ENCODE results near the gene RNF41. TPM values are rescaled to one million over a fixed set of nuclear protein-coding genes. Genes with fewer than 3 reads are reported as not detected.

The RNF41 gene
- polyA plus RNA-seq, 1 of the 3 experiments (the other 2 are of a cell fraction) = 127 TPM

- DNase-seq = no peak
- WGBS (ENCODE audit: low lambda C conversion rate) = no CpG with 5 or more reads among the region's 11 CpGs
- H3K27me3 ChIP-seq (ENCODE audit: insufficient read depth) = no peaks in the 10 kb centered on the region
- no peak overlapping the region for H3K4me3 ChIP-seq (ENCODE audit: low read depth in 2 of 2, low read length in 1 of 2)
- H3K4me2 ChIP-seq = no peak overlapping the region
- H3K9ac ChIP-seq = no peak overlapping the region
- peaks cover 14% of the 10 kb centered on the region for H3F3A ChIP-seq (replicated peaks; ENCODE audit: insufficient read depth)
- H3K4me1 ChIP-seq (ENCODE audit: control insufficient read depth in 1 of 2, insufficient read depth in 2 of 2, low read depth in 1 of 2, low read length in 1 of 2) = peaks cover 0 to 7% of the 10 kb centered on the region in 2 experiments; a peak in 1 of 4 replicates
- POLR2A ChIA-PET = interaction anchor here (1.6 kb wide), 1 partner anchor 9 kb away, joined by 5 read pairs; the partner anchor contains the start of gene RNF41
- TF ChIP-seq SMC3 (IDR thresholded peaks at IDR 0.05; ENCODE audit: low read depth, low read length) = no peak
- no peak for TF ChIP-seq FOXM1 (IDR thresholded peaks at IDR 0.05; ENCODE audit: low read depth)
- TF ChIP-seq SIN3A (IDR thresholded peaks at IDR 0.05; ENCODE audit: borderline replicate concordance, low read depth, low read length) = no peak
- no peak for TF ChIP-seq EZH2phosphoT487 (IDR thresholded peaks at IDR 0.05; ENCODE audit: borderline replicate concordance, low read depth)
- TF ChIP-seq, protein P1, sequence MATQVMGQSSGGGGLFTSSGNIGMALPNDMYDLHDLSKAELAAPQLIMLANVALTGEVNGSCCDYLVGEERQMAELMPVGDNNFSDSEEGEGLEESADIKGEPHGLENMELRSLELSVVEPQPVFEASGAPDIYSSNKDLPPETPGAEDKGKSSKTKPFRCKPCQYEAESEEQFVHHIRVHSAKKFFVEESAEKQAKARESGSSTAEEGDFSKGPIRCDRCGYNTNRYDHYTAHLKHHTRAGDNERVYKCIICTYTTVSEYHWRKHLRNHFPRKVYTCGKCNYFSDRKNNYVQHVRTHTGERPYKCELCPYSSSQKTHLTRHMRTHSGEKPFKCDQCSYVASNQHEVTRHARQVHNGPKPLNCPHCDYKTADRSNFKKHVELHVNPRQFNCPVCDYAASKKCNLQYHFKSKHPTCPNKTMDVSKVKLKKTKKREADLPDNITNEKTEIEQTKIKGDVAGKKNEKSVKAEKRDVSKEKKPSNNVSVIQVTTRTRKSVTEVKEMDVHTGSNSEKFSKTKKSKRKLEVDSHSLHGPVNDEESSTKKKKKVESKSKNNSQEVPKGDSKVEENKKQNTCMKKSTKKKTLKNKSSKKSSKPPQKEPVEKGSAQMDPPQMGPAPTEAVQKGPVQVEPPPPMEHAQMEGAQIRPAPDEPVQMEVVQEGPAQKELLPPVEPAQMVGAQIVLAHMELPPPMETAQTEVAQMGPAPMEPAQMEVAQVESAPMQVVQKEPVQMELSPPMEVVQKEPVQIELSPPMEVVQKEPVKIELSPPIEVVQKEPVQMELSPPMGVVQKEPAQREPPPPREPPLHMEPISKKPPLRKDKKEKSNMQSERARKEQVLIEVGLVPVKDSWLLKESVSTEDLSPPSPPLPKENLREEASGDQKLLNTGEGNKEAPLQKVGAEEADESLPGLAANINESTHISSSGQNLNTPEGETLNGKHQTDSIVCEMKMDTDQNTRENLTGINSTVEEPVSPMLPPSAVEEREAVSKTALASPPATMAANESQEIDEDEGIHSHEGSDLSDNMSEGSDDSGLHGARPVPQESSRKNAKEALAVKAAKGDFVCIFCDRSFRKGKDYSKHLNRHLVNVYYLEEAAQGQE (IDR thresholded peaks at IDR 0.05; ENCODE audit: low read depth, low read length) = no peak
- TF ChIP-seq TAF1 (IDR thresholded peaks at IDR 0.05; ENCODE audit: borderline replicate concordance, low read depth, low read length) = no peak
- no peak for TF ChIP-seq TCF12 (IDR thresholded peaks at IDR 0.05)
- TF ChIP-seq GATA2 (CRISPR knock-in tag; IDR thresholded peaks at IDR 0.05) = no peak
- TF ChIP-seq GABPA (IDR thresholded peaks at IDR 0.05; ENCODE audit: low read depth) = no peak
- TF ChIP-seq, protein P2, sequence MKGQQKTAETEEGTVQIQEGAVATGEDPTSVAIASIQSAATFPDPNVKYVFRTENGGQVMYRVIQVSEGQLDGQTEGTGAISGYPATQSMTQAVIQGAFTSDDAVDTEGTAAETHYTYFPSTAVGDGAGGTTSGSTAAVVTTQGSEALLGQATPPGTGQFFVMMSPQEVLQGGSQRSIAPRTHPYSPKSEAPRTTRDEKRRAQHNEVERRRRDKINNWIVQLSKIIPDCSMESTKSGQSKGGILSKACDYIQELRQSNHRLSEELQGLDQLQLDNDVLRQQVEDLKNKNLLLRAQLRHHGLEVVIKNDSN (IDR thresholded peaks at IDR 0.05; ENCODE audit: borderline replicate concordance, low read depth) = no peak
- no peak for TF ChIP-seq FOSL2 (IDR thresholded peaks at IDR 0.05; ENCODE audit: borderline replicate concordance, low read depth)
- TF ChIP-seq NRF1 (IDR thresholded peaks at IDR 0.05; ENCODE audit: low read depth, low read length) = no peak
- no peak for TF ChIP-seq EP300 (IDR thresholded peaks at IDR 0.05; ENCODE audit: borderline replicate concordance in 1 of 2, low read depth in 1 of 2, low read length in 1 of 2)
- no peak for TF ChIP-seq MXI1 (IDR thresholded peaks at IDR 0.05; ENCODE audit: low read depth, low read length)
- TF ChIP-seq RFX5 (IDR thresholded peaks at IDR 0.05; ENCODE audit: low read length) = no peak
- TF ChIP-seq YY1 (IDR thresholded peaks at IDR 0.05; ENCODE audit: low read depth) = no peak
- no peak for TF ChIP-seq RCOR1 (IDR thresholded peaks at IDR 0.05; ENCODE audit: low read length)
- no peak for TF ChIP-seq CHD2 (IDR thresholded peaks at IDR 0.05; ENCODE audit: low read length, partially characterized antibody)
- no peak for TF ChIP-seq IRF3 (IDR thresholded peaks at IDR 0.05; ENCODE audit: low read depth, low read length)
- H3K36me3 ChIP-seq (replicated peaks in 1 of 2; ENCODE audit: control insufficient read depth in 1 of 2, insufficient read depth in 2 of 2, low read length in 1 of 2) = peaks cover 0 to 1% of the 10 kb centered on the region in 2 experiments
- no peak overlapping the region for H2AFZ ChIP-seq (ENCODE audit: low read depth)
- H4K20me1 ChIP-seq (ENCODE audit: insufficient read depth) = no peaks in the 10 kb centered on the region
- H3K9me2 ChIP-seq = no peaks in the 10 kb centered on the region
- no peaks in the 10 kb centered on the region for H3K9me3 ChIP-seq
- CTCF ChIA-PET = interaction anchor here (1.3 to 1.7 kb wide), 3 partner anchors 9 to 42 kb away, joined by 6 to 7 read pairs (median 6); partner anchors contain the start of genes ANKRD52, RNF41 and SMARCC2
- no peak overlapping the region for H3K27ac ChIP-seq (ENCODE audit: low read depth in 2 of 2, low read length in 1 of 2)
- H3K79me2 ChIP-seq (ENCODE audit: insufficient read depth) = no peaks in the 10 kb centered on the region
These were observed 9.5 kb upstream of the RNF41 start for GRCh38 chr12:56231184-56231582.
